M059J (cell line): ENCODE data around the gene ST3GAL6. TPM values are rescaled to one million over a fixed set of nuclear protein-coding genes. Genes with fewer than 3 reads are reported as not detected.

Experiments used
- DNase-seq: peaks from one replicate; pipeline ENCODE4 v3.0.0-alpha.2; 2012; ENCODE audit warnings: low read depth
- total RNA-seq: library from RNA; depleted of rRNA; stranded (reverse); fragments of >200 nt; shearing (Covaris generic); gene quantifications from 2 replicates; pipeline ENCODE4 v1.2.3, GENCODE V29; 2014

ST3GAL6 gene
- total RNA-seq, 1 experiment from 2014 or later = 11.6 TPM

DNA sequence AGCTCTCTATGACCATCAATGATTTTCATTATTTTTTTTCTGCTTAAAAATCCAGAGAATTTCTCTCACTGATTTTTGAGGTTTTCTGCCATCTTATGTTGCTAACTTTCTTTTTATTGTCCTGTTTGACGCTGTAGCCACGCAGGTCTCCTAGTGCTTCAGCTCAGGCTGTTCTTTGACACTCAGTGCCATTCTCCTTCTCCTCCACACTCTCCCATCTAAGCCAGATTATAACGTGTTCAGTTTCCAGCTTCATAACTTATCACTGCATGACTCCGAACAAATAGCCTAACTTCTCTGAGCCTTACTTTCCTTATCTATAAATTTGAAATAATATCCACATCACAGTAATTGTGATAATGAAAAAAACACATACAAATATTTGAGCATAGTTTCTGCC, 22.8 kb upstream of the ST3GAL6 start:
- no peak for DNase-seq

GRCh38 chr3:98741121-98741716, 21.9 kb upstream of the ST3GAL6 start:
- peak; percentile 78 for DNase-seq

- no peak for DNase-seq
Measured at GRCh38 chr3:98743071-98743470, 20.1 kb upstream of the ST3GAL6 start.

DNA sequence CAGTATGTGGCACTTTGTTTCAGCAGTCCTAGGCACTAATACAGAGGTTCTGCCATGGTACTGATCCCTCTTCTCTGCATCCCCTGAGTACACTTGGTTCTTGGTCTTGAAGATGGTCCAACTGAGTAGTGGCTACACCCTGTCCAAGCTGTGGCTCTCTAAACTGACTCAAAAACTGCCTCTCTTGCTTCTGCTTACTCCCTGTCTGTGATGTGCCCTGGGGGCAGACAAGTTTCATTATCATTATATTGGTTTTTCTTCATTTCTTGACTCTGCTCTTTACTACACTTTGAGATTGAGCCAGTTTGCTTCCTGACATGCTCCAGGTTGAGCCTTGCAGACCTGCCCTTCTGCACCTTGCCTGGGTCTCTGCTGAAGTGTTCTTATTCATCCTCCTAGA, 18.9 kb upstream of the ST3GAL6 start:
- DNase-seq = peak; percentile 68

DNA sequence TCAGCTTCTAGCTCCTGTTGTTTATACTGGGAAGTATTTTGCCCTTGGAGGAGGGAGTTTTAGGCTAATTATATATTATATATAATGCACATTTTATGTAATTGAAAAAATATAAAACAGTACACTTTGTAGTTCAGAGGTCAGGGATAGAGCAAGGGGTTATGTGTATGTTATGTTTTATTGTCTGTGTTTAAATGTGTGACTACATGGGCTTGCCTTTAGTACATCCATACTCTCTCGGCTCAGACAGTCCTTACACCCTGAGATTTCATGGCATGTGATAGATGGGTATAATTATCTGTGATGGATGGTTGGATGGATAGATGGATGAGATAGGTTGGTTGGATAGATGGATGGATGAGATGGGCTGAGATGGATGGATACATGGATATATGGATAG, 17.4 kb upstream of the ST3GAL6 start:
- no peak for DNase-seq

GRCh38 chr3:98746122-98746521, 17.0 kb upstream of the ST3GAL6 start:
- no peak for DNase-seq

GRCh38 chr3:98746882-98747281, 16.3 kb upstream of the ST3GAL6 start:
- no peak for DNase-seq

GRCh38 chr3:98750276-98750919, 12.7 kb upstream of the ST3GAL6 start:
- DNase-seq = peak; percentile 22

DNA sequence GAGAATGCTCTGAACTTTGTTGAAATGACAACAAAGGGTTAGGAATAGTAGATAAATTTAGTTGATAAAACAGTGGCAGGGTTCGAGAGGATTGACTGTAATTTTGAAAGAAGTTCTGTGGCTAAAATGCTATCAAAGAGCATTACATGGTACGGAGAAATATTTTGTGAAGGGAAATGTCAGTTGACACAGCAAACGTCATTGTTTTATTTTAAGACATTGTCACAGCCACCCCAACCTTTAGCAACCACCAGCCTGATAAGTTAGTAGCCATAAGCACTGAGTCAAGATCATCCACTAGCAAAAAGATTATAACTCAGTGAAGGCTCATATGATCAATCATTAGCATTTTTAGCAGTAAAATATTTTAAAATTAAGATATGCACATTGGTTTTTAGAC, 8.7 kb upstream of the ST3GAL6 start:
- no peak for DNase-seq

- no peak for DNase-seq
Measured at GRCh38 chr3:98755601-98756000, 7.5 kb upstream of the ST3GAL6 start.

GRCh38 chr3:98759629-98760028, 3.5 kb upstream of the ST3GAL6 start:
- no peak for DNase-seq

DNA sequence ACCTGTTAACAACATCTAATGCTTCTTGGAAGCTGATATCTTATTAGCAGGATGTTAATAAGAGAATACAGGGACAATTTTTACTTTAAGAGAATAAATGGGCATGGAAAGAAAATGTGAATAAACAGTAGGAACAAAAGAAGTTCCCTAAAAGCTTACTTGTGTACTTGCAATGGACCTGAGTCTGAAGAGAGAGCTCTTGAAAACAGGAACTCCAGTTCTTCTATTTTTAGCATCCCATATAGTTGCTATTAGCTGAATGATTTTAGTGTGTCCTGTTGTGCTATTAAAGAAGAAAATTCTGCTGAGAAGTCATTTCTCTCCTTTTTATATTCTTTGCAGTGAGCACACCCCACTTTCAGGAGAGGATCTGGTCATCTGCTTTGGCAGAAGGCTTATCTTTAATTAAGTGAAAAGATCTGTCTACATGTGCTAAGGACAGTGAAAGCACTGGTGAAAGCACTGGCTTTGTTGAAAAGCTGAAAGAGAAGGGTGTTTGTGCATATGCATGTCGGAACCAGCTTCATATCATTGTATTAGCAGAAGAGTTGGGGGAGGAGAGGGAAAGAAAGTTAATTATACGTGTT, 1.4 kb upstream of the ST3GAL6 start:
- no peak for DNase-seq

GRCh38 chr3:98763819-98764418, 779 bp downstream of the ST3GAL6 start:
- no peak for DNase-seq

GRCh38 chr3:98764472-98764884, 1.3 kb downstream of the ST3GAL6 start:
- no peak for DNase-seq

DNA sequence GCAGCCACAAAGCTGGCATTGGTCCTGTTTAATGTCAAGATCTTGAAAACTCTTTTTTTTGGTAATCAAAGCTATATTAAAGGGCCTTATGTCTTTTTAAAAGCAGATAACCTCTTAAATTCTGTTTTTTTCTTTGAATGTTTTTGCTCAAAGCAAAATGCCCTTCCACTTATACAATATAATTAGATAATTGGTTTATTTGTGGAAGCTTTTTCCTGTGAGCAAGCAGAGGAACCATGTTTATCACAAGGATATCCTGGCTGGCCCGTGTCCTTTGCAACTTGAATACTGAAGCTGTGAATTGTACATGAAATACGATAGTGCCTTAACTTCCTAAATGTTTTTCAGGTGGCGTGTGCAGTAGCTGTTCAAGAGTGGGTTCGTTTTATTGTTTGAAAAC, 2.6 kb downstream of the ST3GAL6 start:
- DNase-seq = no peak

DNA sequence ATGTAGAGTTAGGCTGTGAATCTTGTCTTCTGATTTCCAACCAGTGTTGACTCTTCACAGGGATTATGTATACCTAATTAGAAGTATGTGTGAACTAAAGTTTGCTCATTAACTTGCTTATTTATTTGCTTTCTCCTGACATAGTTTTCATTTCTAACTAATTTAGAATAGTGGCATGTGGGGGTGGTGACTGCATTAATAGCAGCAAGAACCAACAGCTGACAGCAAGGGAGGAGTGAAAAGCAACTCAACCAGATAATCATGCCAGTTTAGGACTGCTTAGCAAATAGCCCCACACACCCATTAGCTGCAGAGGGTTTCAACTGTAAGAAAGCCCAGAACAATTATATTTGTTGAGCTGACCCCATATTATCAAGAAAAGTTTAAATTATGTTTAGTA, 3.8 kb downstream of the ST3GAL6 start:
- DNase-seq = no peak

GRCh38 chr3:98768961-98769360, 5.8 kb downstream of the ST3GAL6 start:
- no peak for DNase-seq

GRCh38 chr3:98769448-98769847, 6.3 kb downstream of the ST3GAL6 start:
- DNase-seq = no peak

- peak; percentile 53 for DNase-seq
Measured at GRCh38 chr3:98770261-98771039, 7.3 kb downstream of the ST3GAL6 start.

- no peak for DNase-seq
Measured at GRCh38 chr3:98772022-98772421, 8.9 kb downstream of the ST3GAL6 start.

GRCh38 chr3:98775459-98776139, 12.5 kb downstream of the ST3GAL6 start:
- DNase-seq = no peak

DNA sequence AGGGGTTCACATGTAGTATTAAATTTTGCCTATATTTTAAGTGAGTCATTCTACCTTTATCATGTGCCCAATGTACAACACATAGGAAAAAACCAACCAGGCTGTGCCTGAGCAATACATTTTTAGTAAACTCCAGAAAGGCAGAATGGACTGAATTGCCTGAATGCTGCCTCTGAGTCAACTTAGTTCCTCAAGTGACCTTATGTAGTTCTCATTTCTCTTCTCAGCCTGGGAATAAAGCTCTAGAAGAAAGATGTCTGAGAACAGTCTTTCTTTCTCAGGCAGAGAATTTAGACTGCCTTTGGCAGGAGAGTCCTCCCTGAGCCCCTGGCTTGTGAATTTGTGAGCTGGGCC, 13.0 kb downstream of the ST3GAL6 start:
- DNase-seq = no peak
